Stimulated activated CD8-positive, alpha-beta memory T cell treated with anti-CD3 and anti-CD28 coated beads, Interleukin-2, amount 100 ng/mL, for 48 hours (primary cell): Measurements from ENCODE around the gene SEMA3B.

ENCODE experiments used
- DNase-seq, 2 donors: peaks; one replicate each; pipeline ENCODE4 v3.0.0-alpha.2; 2020; ENCODE audit warnings: low read depth in 2 of 2

Gene SEMA3B

DNA sequence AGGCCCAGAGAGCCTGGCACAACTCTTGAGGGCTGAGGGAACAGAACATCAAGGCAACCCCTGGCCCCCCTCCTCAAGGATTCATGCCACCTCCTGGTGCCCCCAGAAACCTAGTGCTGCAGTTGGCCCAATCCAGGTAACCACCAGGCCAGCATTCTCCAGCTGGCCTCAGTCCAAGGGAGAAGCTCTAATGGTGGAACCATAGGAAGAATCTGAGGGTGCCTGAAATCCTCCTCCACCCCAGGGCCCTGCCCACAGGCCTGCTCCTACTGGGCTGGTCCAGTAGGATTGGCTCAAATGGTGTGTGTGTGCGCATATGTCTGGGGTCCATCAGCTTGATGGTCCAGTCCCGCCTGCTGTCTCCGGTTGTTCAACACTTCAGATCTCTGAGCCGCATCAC is 45.9 kb downstream of the SEMA3B start:
- DNase-seq, result no peak

DNA sequence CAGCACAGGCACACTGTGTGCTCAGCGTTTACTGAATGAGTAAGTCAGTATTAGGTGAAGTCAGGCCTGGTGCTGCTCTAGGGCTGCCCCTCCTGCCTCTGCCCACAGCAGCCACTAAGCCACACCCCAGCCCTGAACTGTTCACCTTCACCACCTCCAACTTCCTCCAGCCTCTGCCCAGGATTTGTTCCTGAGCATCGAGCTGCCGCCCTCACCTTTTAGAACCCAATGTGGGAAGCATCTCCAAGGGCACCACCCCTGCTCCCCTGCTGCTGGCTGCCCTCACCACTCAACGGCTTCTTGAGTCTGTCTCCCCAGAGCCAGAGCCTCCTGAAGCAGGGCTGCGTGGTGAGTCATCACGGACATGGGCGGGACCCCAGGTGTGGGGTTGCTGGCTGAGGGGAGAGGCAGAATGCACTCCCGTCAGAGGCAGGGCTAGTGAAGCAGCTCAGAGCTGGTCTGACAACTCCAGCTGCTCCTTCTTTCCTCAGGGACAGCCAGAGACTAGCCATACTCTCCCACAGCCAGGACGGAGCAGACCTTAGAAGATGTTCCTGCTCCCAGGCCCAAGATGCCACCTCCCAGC is 47.8 kb downstream of the SEMA3B start:
- DNase-seq, result peak; percentile 50 to 58

DNA sequence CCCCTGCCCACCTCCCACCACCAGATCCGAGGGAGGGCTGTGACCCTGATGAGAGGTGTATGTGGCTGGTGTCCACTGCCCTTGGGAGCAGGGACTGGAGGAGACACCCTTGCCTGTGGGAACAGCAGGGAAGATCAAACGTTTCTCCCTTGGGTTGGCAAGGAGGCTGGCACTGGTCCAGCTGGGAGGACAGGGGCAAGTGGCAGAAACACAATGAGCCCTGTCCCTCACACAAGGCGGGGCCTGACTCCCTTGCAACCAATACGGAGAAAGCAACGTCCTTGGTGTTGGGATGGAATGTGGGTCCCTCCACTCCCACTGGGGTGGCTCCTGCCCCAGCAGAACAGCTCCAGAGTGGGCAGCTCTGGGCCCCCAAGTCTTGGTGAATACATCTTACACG is 48.4 kb downstream of the SEMA3B start:
- no peak for DNase-seq

DNA sequence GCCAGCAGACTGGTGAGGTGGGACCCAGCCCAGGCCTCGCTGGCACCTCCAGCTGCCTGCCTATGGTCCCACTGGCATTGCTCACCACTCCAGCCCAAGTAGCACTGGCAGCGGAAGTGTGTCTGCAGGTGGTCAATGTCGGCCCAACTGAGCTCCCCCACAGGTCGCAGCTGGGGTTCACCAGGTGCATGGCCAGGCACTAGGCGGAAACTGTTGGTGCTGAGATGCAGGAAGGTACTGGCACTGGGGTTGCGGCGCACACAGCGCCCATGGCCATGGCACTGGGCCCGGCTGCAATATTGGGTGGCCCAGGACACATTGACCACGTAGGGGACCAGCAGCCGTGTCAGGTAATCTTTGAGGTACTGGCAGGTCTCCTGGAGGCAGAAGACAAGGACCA is 49.2 kb downstream of the SEMA3B start:
- no peak for DNase-seq

DNA sequence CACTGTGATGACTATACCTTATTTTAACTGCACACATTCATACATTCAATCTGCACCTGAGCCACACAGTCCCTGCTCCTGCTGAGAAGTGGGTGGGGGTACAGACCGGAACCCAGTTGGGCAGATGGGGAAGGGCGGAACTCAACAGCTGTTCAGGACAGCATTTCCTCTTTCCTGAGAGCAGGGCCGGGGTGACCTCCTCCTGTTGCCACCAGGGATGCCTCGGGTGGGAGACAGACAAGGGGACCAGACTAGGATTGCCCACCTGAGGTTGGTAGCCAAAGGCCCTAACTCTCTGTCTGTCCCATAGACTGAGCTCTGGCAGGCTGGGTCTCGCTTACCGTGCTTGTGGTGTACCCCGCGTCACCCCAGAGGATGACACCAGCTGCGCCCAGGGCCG is 49.7 kb downstream of the SEMA3B start:
- no peak for DNase-seq

DNA sequence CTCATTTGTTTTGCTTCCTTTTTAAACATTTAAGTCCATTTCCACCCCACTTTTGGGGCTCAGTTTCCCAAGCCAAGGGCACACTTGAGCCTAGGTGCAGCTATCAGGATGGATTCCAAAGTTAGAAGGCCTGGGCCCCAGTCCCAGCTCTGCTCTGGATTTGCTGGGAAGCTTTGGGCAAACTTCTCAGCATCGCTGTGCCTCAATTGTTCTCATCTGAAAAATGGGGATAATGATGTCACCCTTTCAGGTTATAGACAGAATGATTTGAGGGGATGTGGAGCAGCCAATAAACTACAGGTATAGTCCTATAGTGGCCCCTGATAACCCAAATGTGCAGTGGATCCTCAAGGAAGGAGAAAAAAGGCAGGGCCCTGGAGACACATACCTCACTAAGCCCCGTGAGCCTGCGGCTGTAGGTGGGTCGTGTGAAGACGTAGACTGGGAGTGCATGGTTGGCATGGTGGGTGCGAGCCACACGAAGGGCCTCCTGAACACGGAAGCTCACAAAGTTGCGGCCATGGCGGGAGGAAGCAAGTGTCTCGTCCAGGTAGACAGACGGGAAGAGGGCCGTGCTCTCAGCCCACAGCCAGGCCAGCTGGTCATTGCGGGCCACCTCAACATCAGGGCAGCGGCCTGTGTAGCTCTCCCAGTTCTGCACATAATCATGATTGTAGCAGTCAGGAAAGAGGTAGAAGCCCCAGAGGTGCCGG is 50.4 kb downstream of the SEMA3B start:
- DNase-seq, result no peak

DNA sequence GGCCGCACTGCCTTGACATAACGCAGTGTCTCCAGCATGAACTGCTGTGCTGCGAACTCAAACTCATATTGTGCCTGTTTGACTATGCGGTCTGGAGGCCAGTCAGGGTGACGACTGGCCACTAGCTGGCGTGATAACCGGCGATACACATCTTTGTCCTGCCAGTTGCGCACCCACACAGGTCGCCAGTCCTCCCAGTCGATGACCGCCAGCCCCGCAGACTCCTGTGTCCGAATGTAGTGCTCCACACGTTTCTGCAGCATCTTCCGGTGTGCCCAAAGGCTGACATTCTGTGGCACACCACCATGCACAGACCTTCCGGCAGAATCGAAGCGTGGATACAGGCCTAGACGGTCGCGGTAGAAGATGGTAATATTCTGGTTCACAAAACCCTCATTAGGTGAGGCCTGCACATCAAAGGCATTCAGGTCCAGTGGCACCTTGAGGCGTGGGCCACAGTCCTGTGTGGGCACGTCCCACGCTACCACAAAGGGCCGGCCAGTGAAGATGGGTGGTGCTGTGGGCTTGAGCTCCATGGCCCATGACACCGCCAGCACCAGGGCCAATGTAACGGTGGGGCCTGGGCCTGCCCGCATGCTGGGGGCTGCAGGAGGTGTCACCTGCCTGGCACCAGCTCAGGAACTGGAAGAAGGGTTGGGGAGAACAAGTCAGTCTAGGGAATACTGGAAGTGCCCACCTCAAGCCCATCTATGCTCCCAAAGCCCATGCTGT is 51.1 kb downstream of the SEMA3B start:
- DNase-seq, result no peak

DNA sequence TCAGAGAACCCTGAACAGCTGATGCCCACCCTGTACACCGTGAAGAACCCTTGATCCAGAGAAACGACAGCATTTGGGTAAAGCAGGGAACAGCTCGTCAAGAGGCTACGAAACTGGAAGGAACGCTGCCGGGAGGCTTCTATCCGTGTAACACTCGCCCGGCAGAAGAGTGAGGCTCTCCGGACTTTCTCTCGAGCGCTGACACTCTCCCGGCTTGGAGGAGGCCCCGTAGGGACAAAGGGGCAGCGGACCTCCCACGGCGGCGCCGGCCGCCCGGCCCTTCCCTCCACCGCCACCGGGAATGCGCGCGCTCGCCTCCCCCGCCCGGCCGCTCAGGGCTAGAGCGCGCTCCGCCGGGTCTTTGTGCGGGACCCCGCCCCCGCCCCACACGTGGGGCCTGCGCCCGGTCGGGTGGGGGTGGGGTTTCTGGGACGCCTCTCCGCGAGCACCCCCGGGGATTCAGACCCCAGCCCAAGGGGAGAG is 51.9 kb downstream of the SEMA3B start:
- DNase-seq, result peak; percentile 44 to 58

DNA sequence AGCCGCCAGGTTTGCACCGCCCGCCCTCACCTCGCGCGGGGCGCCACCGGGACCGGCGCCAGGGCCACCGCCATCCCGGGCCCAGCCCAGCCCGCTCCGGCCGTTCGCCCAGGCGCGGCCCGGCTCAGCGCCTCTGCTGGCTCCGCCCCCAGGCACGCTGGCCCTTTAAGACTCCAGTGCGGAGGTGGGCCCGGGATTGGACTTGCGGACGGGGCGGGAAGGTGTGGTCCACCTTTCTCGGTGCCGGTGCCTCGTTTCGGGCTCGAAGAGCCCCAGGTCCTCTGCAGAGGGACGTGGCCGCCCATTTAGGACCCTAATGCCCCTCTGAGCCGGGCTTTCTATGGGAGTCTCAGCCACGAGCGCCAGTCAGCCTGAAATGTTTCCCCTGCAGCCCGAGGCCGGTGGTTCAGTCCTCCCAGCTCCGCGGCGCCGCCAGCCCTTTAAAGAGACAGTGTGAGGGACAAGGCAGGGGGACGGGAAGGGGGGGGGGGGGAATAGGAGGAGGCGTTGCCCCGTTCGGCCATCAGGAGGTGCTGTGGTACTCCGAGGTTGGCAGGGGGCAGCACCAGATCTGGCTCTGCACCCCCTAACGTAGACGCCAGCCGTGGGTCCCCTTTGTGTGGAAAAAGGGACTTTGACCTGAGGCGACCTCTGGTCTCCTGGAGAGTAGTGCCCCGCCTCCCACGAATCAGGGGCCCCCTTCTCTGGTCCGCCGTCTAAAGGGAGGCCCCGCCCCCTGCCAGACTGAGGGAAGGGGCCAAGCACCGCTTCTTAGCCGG is 52.6 kb downstream of the SEMA3B start:
- DNase-seq, result peak; percentile 73 to 75

DNA sequence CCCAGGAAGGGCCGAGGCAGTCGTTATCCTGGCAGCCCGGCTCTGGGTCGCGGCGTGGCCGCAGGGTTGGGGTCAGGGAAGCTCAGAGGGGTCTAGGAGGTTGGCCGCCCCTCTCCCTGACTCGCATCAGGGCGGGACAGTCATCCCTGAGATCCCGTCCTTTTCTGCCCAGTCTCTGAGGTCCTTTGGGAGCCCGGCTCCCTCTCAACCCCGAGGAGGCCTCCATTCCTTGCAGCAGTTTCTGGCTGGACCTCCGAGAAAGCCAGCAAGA is 53.1 kb downstream of the SEMA3B start:
- no peak for DNase-seq

DNA sequence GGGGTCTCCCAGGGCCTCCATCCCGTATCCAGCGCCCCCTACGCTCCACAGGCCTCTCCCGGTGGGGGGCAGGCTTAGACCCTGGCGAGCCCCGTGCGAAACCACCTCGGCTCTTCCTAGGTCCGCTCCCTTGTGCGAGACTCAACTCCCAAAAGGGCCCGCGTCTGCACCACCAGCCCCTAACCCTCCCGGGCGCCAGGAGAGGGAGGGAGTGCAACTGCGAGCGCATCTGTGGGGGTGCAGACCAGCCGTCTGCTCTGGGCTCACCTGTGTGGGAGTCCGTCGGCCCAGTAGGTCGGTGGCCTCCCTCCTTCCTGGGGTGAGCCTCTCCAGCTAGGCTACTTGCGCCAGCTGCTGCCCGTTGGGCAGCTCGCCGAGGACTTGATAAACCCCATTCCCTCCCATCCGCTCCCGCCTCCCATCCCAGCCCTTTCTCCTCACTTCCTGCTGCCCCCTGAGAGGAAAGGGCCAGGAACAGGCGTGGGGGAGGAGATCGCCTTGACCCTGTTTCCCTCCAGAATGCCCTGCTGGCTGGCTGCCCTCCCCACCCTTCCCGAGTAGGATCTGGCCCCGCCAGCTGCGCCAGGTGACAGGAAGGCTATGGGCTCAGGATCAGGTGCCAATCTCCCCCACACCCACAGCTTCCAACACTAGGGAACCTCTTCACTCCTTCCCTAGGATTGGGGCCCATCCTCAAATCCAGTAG is 53.6 kb downstream of the SEMA3B start, which contains the start of gene HYAL2:
TSS of gene HYAL2 (minus strand) at position 360 of the 706 bp plus-strand sequence. CDS start 2,256 bp downstream, outside the sequence.
- no peak for DNase-seq

DNA sequence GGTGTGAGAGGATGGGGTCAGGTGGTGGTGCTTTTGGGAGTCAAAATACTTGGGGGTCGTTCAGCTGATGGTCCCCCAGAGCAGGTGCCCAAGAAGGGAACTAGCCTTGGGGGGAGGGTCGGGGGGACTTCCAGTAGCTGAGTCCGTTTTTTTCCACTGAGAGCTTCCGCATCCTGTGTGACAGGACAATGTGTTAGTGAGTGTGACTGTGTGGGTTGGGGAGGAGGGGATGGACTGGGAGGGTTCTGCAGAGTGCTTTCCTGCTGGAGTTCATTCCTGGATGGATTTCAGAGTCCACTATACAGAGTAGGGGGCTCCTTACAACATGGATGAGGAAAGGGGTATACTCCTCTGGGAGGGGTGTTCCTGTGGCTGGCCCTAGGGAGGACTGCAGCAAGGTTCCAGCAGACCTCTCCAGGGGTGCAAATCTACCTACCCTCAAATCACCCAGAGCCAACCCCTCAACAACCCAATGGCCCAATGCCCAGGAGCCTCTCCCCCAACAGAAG is 54.2 kb downstream of the SEMA3B start:
- DNase-seq, result no peak

DNA sequence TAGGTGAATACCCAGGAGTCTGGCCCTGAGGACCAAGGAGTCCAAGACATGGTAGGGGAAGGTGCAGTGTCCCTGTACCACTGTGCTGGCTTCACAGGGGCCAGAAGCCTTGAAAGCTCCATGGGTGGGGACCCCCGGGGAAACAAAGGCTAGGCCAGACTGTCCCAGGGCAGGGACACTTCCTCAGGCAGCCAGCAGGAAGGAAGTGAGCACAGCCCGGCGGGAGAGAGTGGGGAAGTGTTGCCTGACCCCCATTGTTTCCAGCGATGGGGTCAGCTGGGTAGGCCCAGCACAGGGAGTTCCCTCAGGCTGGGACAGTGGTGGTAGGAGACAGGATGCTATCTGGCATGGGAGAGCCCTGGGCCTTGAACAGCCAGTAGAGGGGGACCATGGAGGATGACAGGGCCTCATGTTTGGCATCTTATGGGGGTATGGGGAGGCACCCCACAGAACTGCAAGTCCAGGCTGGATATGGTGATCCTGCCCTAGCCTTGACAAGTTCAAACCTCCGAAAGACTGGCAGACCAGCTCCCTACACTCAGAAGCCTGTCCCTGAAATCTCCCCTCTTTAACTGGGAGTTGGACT is 54.8 kb downstream of the SEMA3B start:
- DNase-seq, result no peak

DNA sequence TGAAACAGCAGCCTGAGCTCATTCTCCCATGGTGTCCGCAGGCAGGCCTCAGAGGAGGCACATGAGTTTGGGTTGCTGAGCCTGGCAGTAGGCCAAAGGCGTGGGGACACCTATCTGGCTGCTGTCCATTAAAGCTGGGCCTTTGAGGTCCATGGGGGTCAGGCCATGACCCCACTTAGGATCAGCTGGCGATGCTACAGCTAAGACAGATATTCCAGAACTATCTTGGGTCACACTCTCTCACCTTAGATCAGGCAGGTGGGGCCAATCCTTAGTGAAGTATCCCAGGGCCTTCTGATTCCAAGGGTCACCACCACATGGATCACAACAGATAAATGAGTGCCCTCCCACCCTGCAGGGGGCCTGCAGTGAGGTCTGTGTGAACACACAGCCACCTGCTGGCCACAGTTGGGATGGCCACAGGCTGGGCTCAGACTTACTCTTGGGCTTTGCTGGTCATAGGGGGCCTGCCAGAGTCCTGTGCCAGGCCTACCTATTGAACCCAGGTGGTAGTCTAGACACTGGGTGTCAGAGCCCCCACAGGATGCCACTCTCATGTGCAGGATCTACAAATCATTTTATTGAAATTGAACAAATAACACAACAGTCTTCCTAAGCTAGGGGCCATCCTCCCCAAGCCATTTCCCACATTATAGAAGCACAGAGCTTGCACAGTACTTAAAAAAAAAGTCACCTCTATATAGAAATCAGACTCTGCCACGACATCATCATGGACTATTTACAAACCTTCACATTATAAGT is 55.6 kb downstream of the SEMA3B start:
- peak; percentile 57 to 59 for DNase-seq

DNA sequence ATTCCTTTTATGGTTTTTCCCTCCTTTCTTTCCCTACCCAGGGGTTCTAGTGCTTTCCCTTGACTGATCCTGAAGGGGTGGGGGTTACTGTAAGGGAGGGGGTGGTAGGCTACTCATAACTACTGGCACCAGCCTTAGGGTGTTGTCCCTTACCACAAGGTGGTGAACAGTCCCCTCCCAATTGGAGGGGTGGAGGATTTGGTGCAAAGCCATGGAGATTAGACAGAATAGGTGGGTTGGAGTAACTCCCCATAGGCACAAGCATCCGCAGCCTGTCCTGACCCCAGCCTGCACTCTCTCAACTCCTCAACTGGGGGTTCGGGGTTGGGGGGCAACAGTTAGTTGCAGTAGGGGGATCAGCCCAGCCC is 56.1 kb downstream of the SEMA3B start:
- no peak for DNase-seq

DNA sequence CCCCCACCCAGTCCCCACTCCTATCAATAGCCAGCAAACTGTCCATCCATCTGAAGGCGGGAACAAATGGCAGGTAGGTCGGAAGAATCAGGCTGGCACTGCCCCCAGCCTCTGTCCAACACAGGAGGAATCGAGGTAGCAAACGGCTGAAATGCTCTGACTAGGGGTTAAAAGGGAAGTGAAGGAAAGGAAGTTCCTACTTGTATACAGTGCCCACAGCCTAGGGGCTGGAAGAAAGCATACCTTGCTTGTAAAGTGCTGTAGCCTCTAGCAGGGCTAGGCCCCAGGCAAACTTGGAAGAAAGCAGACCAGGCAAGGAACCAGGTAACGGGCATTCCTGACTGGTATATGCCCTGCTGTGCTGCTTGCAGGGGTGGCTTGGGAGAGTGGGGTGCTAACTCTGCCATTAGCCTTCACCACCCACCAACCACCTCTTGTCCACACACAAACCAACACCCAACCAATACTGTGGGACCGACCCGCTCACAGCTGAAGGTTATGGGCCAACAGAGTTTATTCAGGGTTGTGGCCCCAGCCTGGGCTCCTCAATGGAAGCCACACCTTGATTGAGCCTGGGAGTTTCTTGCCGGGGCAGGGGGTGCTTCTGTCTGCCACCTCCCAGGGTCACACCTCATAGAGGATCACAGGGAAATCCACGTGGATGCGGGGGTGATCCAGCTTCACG is 56.7 kb downstream of the SEMA3B start:
- DNase-seq, result no peak

DNA sequence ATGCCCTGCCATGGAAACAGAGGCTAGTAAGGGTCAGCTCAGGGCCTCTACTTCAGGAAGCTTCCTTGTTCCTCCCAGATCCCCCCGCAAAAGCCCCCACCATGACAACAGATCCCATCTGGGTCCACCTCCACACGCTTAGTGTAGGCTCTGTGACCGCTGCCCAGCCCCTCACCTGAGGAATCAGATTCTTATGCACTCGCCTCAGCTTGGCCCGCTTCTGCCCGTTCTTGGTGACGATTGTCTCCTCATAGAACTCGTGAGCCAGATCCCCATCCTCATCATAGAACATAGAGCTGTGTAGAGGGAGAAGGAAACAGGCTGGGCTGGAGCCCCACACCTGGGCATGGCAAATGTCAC is 57.2 kb downstream of the SEMA3B start:
- DNase-seq, result no peak

DNA sequence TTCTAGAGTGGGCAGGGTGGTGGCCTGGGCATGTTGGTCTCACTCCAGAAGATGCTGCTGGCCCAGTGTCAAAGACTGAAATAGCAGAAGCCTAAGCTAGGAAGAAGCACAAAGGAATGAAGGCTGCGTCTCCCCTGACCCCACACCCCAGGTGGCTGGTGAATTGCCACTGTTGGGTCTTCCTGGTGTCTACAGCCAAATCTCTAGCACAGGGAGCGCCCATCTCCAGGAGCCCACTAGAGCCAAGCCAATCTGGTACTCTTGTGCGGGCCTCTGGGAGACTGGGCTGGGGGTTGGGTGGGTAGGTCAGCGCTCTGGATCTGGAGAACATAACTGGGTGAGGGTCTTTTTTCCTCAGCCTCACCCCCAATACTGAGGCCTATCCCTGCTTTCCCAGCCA is 58.2 kb downstream of the SEMA3B start:
- no peak for DNase-seq
